Prostate gland (tissue), 2 donors: ENCODE data around the gene OVCA2.

ENCODE experiments used
- POLR2A ChIP-seq: fragments of 450-650 bp; IDR thresholded peaks from one replicate; pipeline ENCODE4 v1.6.1; 2016; ENCODE audit warnings: antibody characterized with exemption, mild to moderate bottlenecking
- POLR2AphosphoS5 ChIP-seq: sonication (generic); formaldehyde crosslinking; IDR thresholded peaks from one replicate; pipeline ENCODE4 v1.6.1; 2017; ENCODE audit warnings: antibody characterized with exemption
- TF ChIP-seq, protein P1 (sequence below), 4 experiments: fragments of 200-600 bp in 2 of 4; fragments of 450-650 bp in 2 of 4; sonication (generic) in 2 of 4; IDR thresholded peaks; 1 replicate in 3 of 4; 2 replicates in 1 of 4; pipeline ENCODE4 v1.5.1; 2016 to 2019; ENCODE audit warnings: antibody characterized with exemption in 4 of 4, mild to moderate bottlenecking in 2 of 4, moderate library complexity in 2 of 4

DNA sequence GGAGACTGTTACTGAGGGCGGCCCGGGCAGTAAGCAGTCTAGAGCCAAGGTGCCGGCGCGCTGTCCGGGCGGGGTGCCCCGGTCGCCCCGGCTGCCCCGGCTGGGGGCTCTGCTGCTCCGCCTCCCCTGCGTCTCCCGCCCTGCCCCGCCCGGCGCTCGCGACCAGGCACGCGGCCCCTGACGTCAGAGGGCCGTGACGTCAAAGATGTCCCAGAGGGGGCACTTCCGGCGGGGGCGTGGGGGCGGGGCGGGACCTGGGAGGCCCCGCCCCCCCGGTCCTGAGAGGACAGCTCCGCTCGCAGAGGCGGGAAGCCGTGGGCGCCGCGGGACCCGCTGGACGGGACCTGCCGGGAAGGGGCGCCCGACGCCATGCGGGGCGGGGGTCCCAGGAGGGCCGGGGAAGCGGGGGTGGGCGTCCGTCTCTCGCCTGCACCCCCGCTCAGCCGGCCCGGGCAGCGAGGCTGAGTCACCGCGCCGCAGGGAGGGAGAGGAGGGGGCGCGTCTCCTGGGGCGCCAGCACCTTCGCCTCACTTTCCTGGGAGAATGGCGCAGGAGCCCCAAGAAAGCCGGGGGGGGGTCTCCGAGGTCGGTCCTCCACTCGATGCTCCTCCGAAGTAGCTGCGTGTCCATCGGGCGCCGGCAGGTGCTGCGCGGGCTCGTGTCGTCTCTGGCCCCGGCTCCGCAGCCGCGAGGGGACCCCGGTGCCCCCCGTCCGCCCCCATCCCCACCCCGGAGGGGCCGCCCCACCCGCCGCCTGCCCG is 8.7 kb downstream of the OVCA2 start:
- TF ChIP-seq POLR2A (no peak), POLR2AphosphoS5 (no peak)
- TF ChIP-seq, protein P1, sequence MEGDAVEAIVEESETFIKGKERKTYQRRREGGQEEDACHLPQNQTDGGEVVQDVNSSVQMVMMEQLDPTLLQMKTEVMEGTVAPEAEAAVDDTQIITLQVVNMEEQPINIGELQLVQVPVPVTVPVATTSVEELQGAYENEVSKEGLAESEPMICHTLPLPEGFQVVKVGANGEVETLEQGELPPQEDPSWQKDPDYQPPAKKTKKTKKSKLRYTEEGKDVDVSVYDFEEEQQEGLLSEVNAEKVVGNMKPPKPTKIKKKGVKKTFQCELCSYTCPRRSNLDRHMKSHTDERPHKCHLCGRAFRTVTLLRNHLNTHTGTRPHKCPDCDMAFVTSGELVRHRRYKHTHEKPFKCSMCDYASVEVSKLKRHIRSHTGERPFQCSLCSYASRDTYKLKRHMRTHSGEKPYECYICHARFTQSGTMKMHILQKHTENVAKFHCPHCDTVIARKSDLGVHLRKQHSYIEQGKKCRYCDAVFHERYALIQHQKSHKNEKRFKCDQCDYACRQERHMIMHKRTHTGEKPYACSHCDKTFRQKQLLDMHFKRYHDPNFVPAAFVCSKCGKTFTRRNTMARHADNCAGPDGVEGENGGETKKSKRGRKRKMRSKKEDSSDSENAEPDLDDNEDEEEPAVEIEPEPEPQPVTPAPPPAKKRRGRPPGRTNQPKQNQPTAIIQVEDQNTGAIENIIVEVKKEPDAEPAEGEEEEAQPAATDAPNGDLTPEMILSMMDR (IDR thresholded peaks at IDR 0.05): no peak
